Endothelial cell (in vitro differentiated cells): Measurements from ENCODE around the gene IFIT2. TPM values are rescaled to one million over a fixed set of nuclear protein-coding genes. Genes with fewer than 3 reads are reported as not detected.

Experiments used
- DNase-seq: peaks from one replicate; pipeline ENCODE4 v3.0.0; 2021; ENCODE audit warnings: low spot score
- H3K27ac Mint-ChIP-seq: one replicate; pipeline ENCODE4 v1.8.0; 2021; ENCODE audit warnings: mixed read lengths, inconsistent platforms; ENCODE audit not compliant: unreplicated experiment
- H3K27me3 Mint-ChIP-seq: one replicate; pipeline ENCODE4 v1.8.0; 2021; ENCODE audit warnings: mild to moderate bottlenecking, moderate library complexity, mixed read lengths, inconsistent platforms; ENCODE audit not compliant: unreplicated experiment
- H3K36me3 Mint-ChIP-seq: one replicate; pipeline ENCODE4 v1.8.0; 2021; ENCODE audit warnings: mild to moderate bottlenecking, low read depth, mixed read lengths, inconsistent platforms; ENCODE audit not compliant: unreplicated experiment
- H3K4me1 Mint-ChIP-seq: one replicate; pipeline ENCODE4 v1.8.0; 2021; ENCODE audit warnings: mild to moderate bottlenecking, mixed read lengths, inconsistent platforms; ENCODE audit not compliant: unreplicated experiment
- H3K4me3 Mint-ChIP-seq: one replicate; pipeline ENCODE4 v1.8.0; 2021; ENCODE audit warnings: mild to moderate bottlenecking, mixed read lengths, inconsistent platforms; ENCODE audit not compliant: unreplicated experiment
- H3K9me3 Mint-ChIP-seq: one replicate; pipeline ENCODE4 v1.8.0; 2021; ENCODE audit warnings: mixed read lengths, inconsistent platforms; ENCODE audit not compliant: unreplicated experiment
- CTCF ChIP-seq: fragments of 200-600 bp; sonication (generic); IDR thresholded peaks from one replicate; pipeline ENCODE4 v1.5.0; 2021; ENCODE audit warnings: antibody characterized with exemption; ENCODE audit not compliant: unreplicated experiment
- total RNA-seq: library from RNA; stranded (reverse); fragmentation: NEBNext Ultra II Directional; extraction: Animal tissue kit (Norgen Biotek cat#: 25700); gene quantifications from one replicate; pipeline ENCODE4 v1.2.1, GENCODE V29; 2021; ENCODE audit not compliant: unreplicated experiment

Gene IFIT2
- total RNA-seq, 1 donor from 2014 or later, result 0.80 TPM

- DNase-seq, result no peak
- Mint-ChIP-seq H3K4me3 (peak overlapping the region; percentile 53), H3K4me1 (peaks cover 33% of the 10 kb centered on the region), H3K27me3 (peaks cover 4% of the 10 kb centered on the region), H3K9me3 (no peaks in the 10 kb centered on the region), H3K27ac (no peak overlapping the region), H3K36me3 (peaks cover 26% of the 10 kb centered on the region)
- TF ChIP-seq CTCF, result no peak
Observed at GRCh38 chr10:89339875-89340274, 38.0 kb downstream of the IFIT2 start.

- TF ChIP-seq CTCF, result no peak
- no peak overlapping the region for H3K4me3 Mint-ChIP-seq
- no peak overlapping the region for H3K27ac Mint-ChIP-seq
- H3K27me3 Mint-ChIP-seq, result peaks cover 2% of the 10 kb centered on the region
- peaks cover 26% of the 10 kb centered on the region for H3K36me3 Mint-ChIP-seq
- H3K4me1 Mint-ChIP-seq, result peaks cover 42% of the 10 kb centered on the region
- H3K9me3 Mint-ChIP-seq, result no peaks in the 10 kb centered on the region
- no peak for DNase-seq
Observed at GRCh38 chr10:89341649-89342048, 39.8 kb downstream of the IFIT2 start.

GRCh38 chr10:89342206-89342958 lies 40.5 kb downstream of the IFIT2 start:
- TF ChIP-seq CTCF, result no peak
- H3K4me3 Mint-ChIP-seq, result no peak overlapping the region
- H3K27me3 Mint-ChIP-seq, result peaks cover 6% of the 10 kb centered on the region
- DNase-seq, result no peak
- H3K27ac Mint-ChIP-seq, result peak overlapping the region; percentile 76
- peaks cover 26% of the 10 kb centered on the region for H3K36me3 Mint-ChIP-seq
- no peaks in the 10 kb centered on the region for H3K9me3 Mint-ChIP-seq
- peaks cover 49% of the 10 kb centered on the region for H3K4me1 Mint-ChIP-seq

- peak overlapping the region; percentile 43 for H3K27ac Mint-ChIP-seq
- no peak overlapping the region for H3K4me3 Mint-ChIP-seq
- peaks cover 23% of the 10 kb centered on the region for H3K36me3 Mint-ChIP-seq
- TF ChIP-seq CTCF, result no peak
- H3K4me1 Mint-ChIP-seq, result peaks cover 57% of the 10 kb centered on the region
- H3K27me3 Mint-ChIP-seq, result peaks cover 6% of the 10 kb centered on the region
- DNase-seq, result no peak
- no peaks in the 10 kb centered on the region for H3K9me3 Mint-ChIP-seq
Observed at GRCh38 chr10:89343089-89343767, 41.4 kb downstream of the IFIT2 start.

- Mint-ChIP-seq H3K36me3 (peaks cover 14% of the 10 kb centered on the region), H3K4me3 (no peak overlapping the region), H3K27me3 (peaks cover 4% of the 10 kb centered on the region), H3K4me1 (peaks cover 61% of the 10 kb centered on the region), H3K27ac (peak overlapping the region; percentile 76), H3K9me3 (no peaks in the 10 kb centered on the region)
- DNase-seq, result no peak
- TF ChIP-seq CTCF, result no peak
Observed at GRCh38 chr10:89344156-89344555, 42.3 kb downstream of the IFIT2 start.
